Prostate gland (tissue), 2 donors: ENCODE data around the gene SULT4A1.

Source experiments
- CTCF ChIP-seq, 4 experiments: fragments of 200-600 bp in 2 of 4; fragments of 450-650 bp in 2 of 4; sonication (generic) in 2 of 4; IDR thresholded peaks; 1 replicate in 3 of 4; 2 replicates in 1 of 4; pipeline ENCODE4 v1.5.1; 2016 to 2019; ENCODE audit warnings: antibody characterized with exemption in 4 of 4, mild to moderate bottlenecking in 2 of 4, moderate library complexity in 2 of 4
- POLR2A ChIP-seq: fragments of 450-650 bp; IDR thresholded peaks from one replicate; pipeline ENCODE4 v1.6.1; 2016; ENCODE audit warnings: antibody characterized with exemption, mild to moderate bottlenecking
- POLR2AphosphoS5 ChIP-seq: sonication (generic); formaldehyde crosslinking; IDR thresholded peaks from one replicate; pipeline ENCODE4 v1.6.1; 2017; ENCODE audit warnings: antibody characterized with exemption

GRCh38 chr22:43811777-43812148 lies 50.5 kb downstream of the SULT4A1 start:
- TF ChIP-seq CTCF (IDR thresholded peaks at IDR 0.05) = no peak
- TF ChIP-seq POLR2A = no peak
- TF ChIP-seq POLR2AphosphoS5 = no peak
